Neural progenitor cell (in vitro differentiated cells): Measurements from ENCODE around the gene CPLX1. TPM values are rescaled to one million over a fixed set of nuclear protein-coding genes. Genes with fewer than 3 reads are reported as not detected.
"Not testable (repeated sequence)": the region's sequence is repeated elsewhere in the genome, so short reads cannot be mapped to it uniquely, and the experiment has no call there.

Experiments used
- DNase-seq: peaks from one replicate; pipeline ENCODE4 v3.0.0-alpha.2; 2016; ENCODE audit warnings: low spot score
- H2AFZ ChIP-seq: fragments of 200-600 bp; sonication (generic); replicated peaks from 2 replicates; pipeline ENCODE4 v1.6.1; 2016; ENCODE audit warnings: antibody characterized with exemption
- H3F3A ChIP-seq: fragments of 200-600 bp; sonication (generic); 2 replicates; pipeline ENCODE4 v1.6.1; 2016; ENCODE audit warnings: antibody characterized with exemption, low read depth
- H3K27ac ChIP-seq: fragments of 200-600 bp; sonication (generic); 2 replicates; pipeline ENCODE4 v1.5.1; 2016; ENCODE audit warnings: mild to moderate bottlenecking
- H3K27me3 ChIP-seq: fragments of 200-600 bp; sonication (generic); 2 replicates; pipeline ENCODE4 v1.6.1; 2016; ENCODE audit warnings: mild to moderate bottlenecking, moderate library complexity
- H3K36me3 ChIP-seq: fragments of 200-600 bp; sonication (generic); 2 replicates; pipeline ENCODE4 v1.5.1; 2016
- H3K4me1 ChIP-seq: fragments of 200-600 bp; sonication (generic); 2 replicates; pipeline ENCODE4 v1.6.1; 2016; ENCODE audit warnings: mixed run types
- H3K4me2 ChIP-seq: fragments of 200-600 bp; sonication (generic); 2 replicates; pipeline ENCODE4 v1.6.1; 2016
- H3K4me3 ChIP-seq: fragments of 200-600 bp; sonication (generic); 2 replicates; pipeline ENCODE4 v1.5.1; 2016
- H3K79me2 ChIP-seq: fragments of 200-600 bp; sonication (generic); 2 replicates; pipeline ENCODE4 v1.6.1; 2016; ENCODE audit warnings: low read depth
- H3K9ac ChIP-seq: fragments of 200-600 bp; sonication (generic); 2 replicates; pipeline ENCODE4 v1.6.1; 2016
- H3K9me3 ChIP-seq: fragments of 200-600 bp; sonication (generic); 2 replicates; pipeline ENCODE4 v1.5.1; 2016; ENCODE audit warnings: low read depth
- H4K20me1 ChIP-seq: fragments of 200-600 bp; sonication (generic); 2 replicates; pipeline ENCODE4 v1.6.1; 2016; ENCODE audit warnings: low read depth
- H3K27ac Mint-ChIP-seq: 3 replicates; pipeline ENCODE4 v1.8.0; 2021; ENCODE audit warnings: mixed read lengths
- H3K27me3 Mint-ChIP-seq: 2 replicates; pipeline ENCODE4 v1.8.0; 2022; ENCODE audit warnings: low read depth, mild to moderate bottlenecking, inconsistent platforms, moderate library complexity, mixed read lengths; ENCODE audit not compliant: insufficient read depth
- H3K36me3 Mint-ChIP-seq: 3 replicates; pipeline ENCODE4 v1.8.0; 2021; ENCODE audit warnings: mixed read lengths
- H3K4me1 Mint-ChIP-seq: 3 replicates; pipeline ENCODE4 v1.8.0; 2021; ENCODE audit warnings: mixed read lengths
- H3K4me3 Mint-ChIP-seq: 3 replicates; pipeline ENCODE4 v1.8.0; 2021; ENCODE audit warnings: mild to moderate bottlenecking, moderate library complexity, mixed read lengths
- H3K9me3 Mint-ChIP-seq: 3 replicates; pipeline ENCODE4 v1.8.0; 2020; ENCODE audit warnings: mixed read lengths
- EZH2 ChIP-seq: fragments of 200-600 bp; sonication (generic); IDR thresholded peaks from 2 replicates; pipeline ENCODE4 v1.6.1; 2017; ENCODE audit warnings: antibody characterized with exemption, mild to moderate bottlenecking, moderate library complexity
- EZH2phosphoT487 ChIP-seq: fragments of 200-600 bp; sonication (generic); IDR thresholded peaks from 2 replicates; pipeline ENCODE4 v1.6.1; 2017; ENCODE audit warnings: antibody characterized with exemption
- total RNA-seq: library from RNA; depleted of rRNA; stranded (reverse); fragments of >200 nt; gene quantifications from 2 replicates; pipeline ENCODE4 v1.2.3, GENCODE V29; 2015; ENCODE audit warnings: low replicate concordance
- TF ChIP-seq, protein P1 (sequence below): fragments of 200-600 bp; sonication (generic); IDR thresholded peaks from 2 replicates; pipeline ENCODE4 v1.5.1; 2017; ENCODE audit warnings: antibody characterized with exemption, mild to moderate bottlenecking

Gene CPLX1
- total RNA-seq, 1 donor from 2014 or later: not detected

- Mint-ChIP-seq H3K4me3 (no peak overlapping the region), H3K36me3 (peaks cover 29% of the 10 kb centered on the region), H3K27me3 (peaks cover 4% of the 10 kb centered on the region), H3K27ac (no peak overlapping the region), H3K4me1 (no peaks in the 10 kb centered on the region), H3K9me3 (peaks cover 2% of the 10 kb centered on the region)
- no peak for DNase-seq
- TF ChIP-seq EZH2 (no peak), EZH2phosphoT487 (no peak)
- TF ChIP-seq, protein P1, sequence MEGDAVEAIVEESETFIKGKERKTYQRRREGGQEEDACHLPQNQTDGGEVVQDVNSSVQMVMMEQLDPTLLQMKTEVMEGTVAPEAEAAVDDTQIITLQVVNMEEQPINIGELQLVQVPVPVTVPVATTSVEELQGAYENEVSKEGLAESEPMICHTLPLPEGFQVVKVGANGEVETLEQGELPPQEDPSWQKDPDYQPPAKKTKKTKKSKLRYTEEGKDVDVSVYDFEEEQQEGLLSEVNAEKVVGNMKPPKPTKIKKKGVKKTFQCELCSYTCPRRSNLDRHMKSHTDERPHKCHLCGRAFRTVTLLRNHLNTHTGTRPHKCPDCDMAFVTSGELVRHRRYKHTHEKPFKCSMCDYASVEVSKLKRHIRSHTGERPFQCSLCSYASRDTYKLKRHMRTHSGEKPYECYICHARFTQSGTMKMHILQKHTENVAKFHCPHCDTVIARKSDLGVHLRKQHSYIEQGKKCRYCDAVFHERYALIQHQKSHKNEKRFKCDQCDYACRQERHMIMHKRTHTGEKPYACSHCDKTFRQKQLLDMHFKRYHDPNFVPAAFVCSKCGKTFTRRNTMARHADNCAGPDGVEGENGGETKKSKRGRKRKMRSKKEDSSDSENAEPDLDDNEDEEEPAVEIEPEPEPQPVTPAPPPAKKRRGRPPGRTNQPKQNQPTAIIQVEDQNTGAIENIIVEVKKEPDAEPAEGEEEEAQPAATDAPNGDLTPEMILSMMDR: no peak
- peaks cover 17% of the 10 kb centered on the region for H4K20me1 ChIP-seq
- H2AFZ ChIP-seq: no peak overlapping the region
- H3F3A ChIP-seq: peaks cover 16% of the 10 kb centered on the region
- no peak overlapping the region for H3K9ac ChIP-seq
- no peak overlapping the region for H3K27ac ChIP-seq
- H3K4me2 ChIP-seq: no peak overlapping the region
- H3K79me2 ChIP-seq: no peaks in the 10 kb centered on the region
- no peak overlapping the region for H3K4me3 ChIP-seq
- H3K27me3 ChIP-seq: no peaks in the 10 kb centered on the region
- no peaks in the 10 kb centered on the region for H3K9me3 ChIP-seq
- H3K36me3 ChIP-seq: no peaks in the 10 kb centered on the region
- H3K4me1 ChIP-seq: no peaks in the 10 kb centered on the region
Measured at GRCh38 chr4:739569-739968, 86.4 kb downstream of the CPLX1 start.

DNA sequence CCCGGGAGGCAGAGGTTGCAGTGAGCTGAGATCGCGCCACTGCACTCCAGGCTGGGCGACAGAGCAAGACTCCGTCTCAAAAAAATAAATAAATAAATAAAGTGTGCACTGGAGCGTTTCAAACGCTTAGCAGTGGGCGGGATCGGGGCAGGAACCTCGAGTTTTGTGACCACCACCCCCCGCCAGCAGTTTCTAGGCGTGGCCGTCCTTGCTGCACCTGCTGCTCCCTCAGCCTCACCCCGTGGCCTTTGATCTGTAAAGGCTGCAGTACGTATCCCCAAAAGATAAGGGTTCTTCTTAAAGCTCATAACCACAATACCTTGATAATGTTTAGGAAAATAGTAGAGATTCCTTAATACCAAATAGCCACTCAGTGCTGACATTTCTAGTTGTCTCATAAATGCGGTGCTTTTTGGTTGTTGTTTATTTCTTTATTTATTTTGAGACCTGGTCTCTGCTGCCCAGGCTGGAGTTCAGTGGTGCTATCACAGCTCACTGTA lies 87.1 kb downstream of the CPLX1 start:
- no peaks in the 10 kb centered on the region for H3K79me2 ChIP-seq
- Mint-ChIP-seq H3K36me3 (peaks cover 29% of the 10 kb centered on the region), H3K27ac (no peak overlapping the region), H3K27me3 (peaks cover 4% of the 10 kb centered on the region), H3K4me1 (no peaks in the 10 kb centered on the region), H3K4me3 (no peak overlapping the region), H3K9me3 (no peaks in the 10 kb centered on the region)
- H3K27ac ChIP-seq: no peak overlapping the region
- no peak overlapping the region for H2AFZ ChIP-seq
- no peak for DNase-seq
- H3K36me3 ChIP-seq: no peaks in the 10 kb centered on the region
- peaks cover 22% of the 10 kb centered on the region for H4K20me1 ChIP-seq
- no peaks in the 10 kb centered on the region for H3K9me3 ChIP-seq
- H3K4me3 ChIP-seq: no peak overlapping the region
- no peak overlapping the region for H3K9ac ChIP-seq
- no peaks in the 10 kb centered on the region for H3K27me3 ChIP-seq
- TF ChIP-seq EZH2phosphoT487 (no peak), EZH2 (no peak)
- TF ChIP-seq, protein P1: no peak
- peaks cover 9% of the 10 kb centered on the region for H3F3A ChIP-seq
- no peak overlapping the region for H3K4me2 ChIP-seq
- H3K4me1 ChIP-seq: no peaks in the 10 kb centered on the region

- not testable (repeated sequence) for H3K9ac ChIP-seq, H3K4me1 Mint-ChIP-seq, H3K9me3 Mint-ChIP-seq, H3K36me3 ChIP-seq, H3K9me3 ChIP-seq, DNase-seq, H3K4me1 ChIP-seq, H3K27ac Mint-ChIP-seq, H3K4me3 ChIP-seq, H3K27me3 ChIP-seq, H3K4me2 ChIP-seq, H3K4me3 Mint-ChIP-seq, H3K27me3 Mint-ChIP-seq, H3K79me2 ChIP-seq, H2AFZ ChIP-seq, H3F3A ChIP-seq, H3K27ac ChIP-seq
- H4K20me1 ChIP-seq: peaks cover 16% of the 10 kb centered on the region
- H3K36me3 Mint-ChIP-seq: peaks cover 31% of the 10 kb centered on the region
Measured at GRCh38 chr4:736561-736960, 89.4 kb downstream of the CPLX1 start.

DNA sequence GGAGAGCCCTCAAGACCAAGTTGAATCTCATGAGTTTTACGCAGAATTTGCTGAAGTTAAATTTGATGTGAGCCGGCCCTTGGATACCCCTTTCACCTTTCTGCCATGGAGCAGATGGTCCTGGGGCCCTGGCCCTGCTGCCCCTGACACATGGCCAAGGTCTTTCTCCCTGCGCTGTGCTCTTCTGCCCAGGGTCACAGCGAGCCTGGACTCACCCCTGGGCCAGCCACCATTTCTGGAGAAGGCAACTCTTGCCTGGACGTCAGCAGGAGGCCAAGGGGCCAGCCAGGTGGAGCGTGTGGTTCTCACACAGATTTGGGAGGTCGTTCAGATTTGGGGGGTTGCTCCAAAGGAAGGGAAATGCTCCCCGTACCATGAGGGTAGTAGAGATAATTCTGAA lies 90.3 kb downstream of the CPLX1 start:
- H3K4me2 ChIP-seq: no peak overlapping the region
- no peak overlapping the region for H3K27ac ChIP-seq
- Mint-ChIP-seq H3K27me3 (peaks cover 6% of the 10 kb centered on the region), H3K9me3 (no peaks in the 10 kb centered on the region), H3K36me3 (peaks cover 31% of the 10 kb centered on the region), H3K27ac (no peak overlapping the region), H3K4me3 (no peak overlapping the region), H3K4me1 (no peaks in the 10 kb centered on the region)
- no peaks in the 10 kb centered on the region for H3K36me3 ChIP-seq
- peaks cover 16% of the 10 kb centered on the region for H4K20me1 ChIP-seq
- H3K79me2 ChIP-seq: no peaks in the 10 kb centered on the region
- no peak for DNase-seq
- no peak overlapping the region for H2AFZ ChIP-seq
- peaks cover 3% of the 10 kb centered on the region for H3F3A ChIP-seq
- H3K27me3 ChIP-seq: no peaks in the 10 kb centered on the region
- TF ChIP-seq, protein P1: no peak
- TF ChIP-seq EZH2phosphoT487: no peak
- TF ChIP-seq EZH2: no peak
- no peaks in the 10 kb centered on the region for H3K4me1 ChIP-seq
- H3K9ac ChIP-seq: no peak overlapping the region
- no peaks in the 10 kb centered on the region for H3K9me3 ChIP-seq
- no peak overlapping the region for H3K4me3 ChIP-seq

Other genes with a start within 250 kb of the CPLX1 start
- gene TMEM271, start 249.8 kb downstream of the CPLX1 start, total RNA-seq: not detected in 2 replicates
- 4.3 and 19.5 TPM in 2 replicates for gene PDE6B, start 200.6 kb downstream of the CPLX1 start, total RNA-seq
- gene ATP5ME, start 151.9 kb downstream of the CPLX1 start, total RNA-seq: 95.1 and 114 TPM in 2 replicates
- 0.21 and 10.0 TPM in 2 replicates for gene MYL5, start 151.6 kb downstream of the CPLX1 start, total RNA-seq
- 1.9 and 3.4 TPM in 2 replicates for gene SLC49A3, start 137.0 kb downstream of the CPLX1 start, total RNA-seq
- gene PCGF3, start 120.3 kb downstream of the CPLX1 start, total RNA-seq: 44.7 and 59.1 TPM in 2 replicates
- 27.6 and 75.9 TPM in 2 replicates for gene GAK, start 106.2 kb upstream of the CPLX1 start, total RNA-seq
- gene TMEM175, start 106.3 kb upstream of the CPLX1 start, total RNA-seq: 4.4 and 10.1 TPM in 2 replicates
- 5.1 and 16.0 TPM in 2 replicates for gene DGKQ, start 147.4 kb upstream of the CPLX1 start, total RNA-seq
- gene IDUA, start 160.9 kb upstream of the CPLX1 start, total RNA-seq: 0.47 and 10.7 TPM in 2 replicates
- gene SLC26A1, start 167.3 kb upstream of the CPLX1 start, total RNA-seq: 0.19 TPM in 1 of 2 replicates, not detected in the other
- 9.6 and 27.4 TPM in 2 replicates for gene FGFRL1, start 185.5 kb upstream of the CPLX1 start, total RNA-seq